Esophagus muscularis mucosa (tissue), 3 donors: ENCODE results near the gene F11.

Experiments used
- POLR2A ChIP-seq: fragments of 450-650 bp; IDR thresholded peaks from one replicate; pipeline ENCODE4 v1.6.1; 2017; ENCODE audit warnings: antibody characterized with exemption, moderate library complexity, mild to moderate bottlenecking, low read depth
- POLR2AphosphoS5 ChIP-seq, 2 donors: sonication (generic); formaldehyde crosslinking; IDR thresholded peaks; one replicate each; pipeline ENCODE4 v1.6.1; 2017; ENCODE audit warnings: antibody characterized with exemption in 2 of 2
- TF ChIP-seq, protein P1 (sequence below), 3 experiments: fragments of 200-600 bp in 2 of 3; fragments of 450-650 bp in 1 of 3; sonication (generic) in 2 of 3; IDR thresholded peaks; one replicate each; pipeline ENCODE4 v1.5.1; 2017 to 2019; ENCODE audit warnings: antibody characterized with exemption in 3 of 3, mild to moderate bottlenecking in 2 of 3, moderate library complexity in 1 of 3

DNA sequence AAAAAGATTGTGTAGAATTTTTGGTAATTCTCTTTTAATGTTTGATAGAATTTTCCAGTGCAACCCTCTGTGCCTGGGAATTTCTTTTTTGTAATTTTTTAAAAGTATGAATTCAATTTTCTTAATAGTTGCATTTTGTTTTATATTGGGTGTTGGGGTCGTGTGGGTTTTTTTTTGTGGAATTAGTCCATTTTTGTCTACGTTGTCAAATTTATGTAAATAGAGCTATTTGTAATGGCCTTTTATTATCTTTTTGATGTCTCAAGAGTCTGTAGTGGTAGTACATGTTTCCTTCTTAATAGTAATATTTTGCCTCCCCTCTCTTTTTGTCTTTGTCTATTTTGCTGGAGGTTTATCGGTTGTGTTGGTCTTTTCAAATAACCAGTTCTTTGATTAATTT lies 64.4 kb downstream of the F11 start:
- TF ChIP-seq, protein P1, sequence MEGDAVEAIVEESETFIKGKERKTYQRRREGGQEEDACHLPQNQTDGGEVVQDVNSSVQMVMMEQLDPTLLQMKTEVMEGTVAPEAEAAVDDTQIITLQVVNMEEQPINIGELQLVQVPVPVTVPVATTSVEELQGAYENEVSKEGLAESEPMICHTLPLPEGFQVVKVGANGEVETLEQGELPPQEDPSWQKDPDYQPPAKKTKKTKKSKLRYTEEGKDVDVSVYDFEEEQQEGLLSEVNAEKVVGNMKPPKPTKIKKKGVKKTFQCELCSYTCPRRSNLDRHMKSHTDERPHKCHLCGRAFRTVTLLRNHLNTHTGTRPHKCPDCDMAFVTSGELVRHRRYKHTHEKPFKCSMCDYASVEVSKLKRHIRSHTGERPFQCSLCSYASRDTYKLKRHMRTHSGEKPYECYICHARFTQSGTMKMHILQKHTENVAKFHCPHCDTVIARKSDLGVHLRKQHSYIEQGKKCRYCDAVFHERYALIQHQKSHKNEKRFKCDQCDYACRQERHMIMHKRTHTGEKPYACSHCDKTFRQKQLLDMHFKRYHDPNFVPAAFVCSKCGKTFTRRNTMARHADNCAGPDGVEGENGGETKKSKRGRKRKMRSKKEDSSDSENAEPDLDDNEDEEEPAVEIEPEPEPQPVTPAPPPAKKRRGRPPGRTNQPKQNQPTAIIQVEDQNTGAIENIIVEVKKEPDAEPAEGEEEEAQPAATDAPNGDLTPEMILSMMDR (IDR thresholded peaks at IDR 0.05), result no peak
- TF ChIP-seq POLR2AphosphoS5 (IDR thresholded peaks at IDR 0.05) (no peak), POLR2A (no peak)
